ENCODE results near the gene SCD5. TPM values are rescaled to one million over a fixed set of nuclear protein-coding genes. Genes with fewer than 3 reads are reported as not detected.

The SCD5 gene
- total RNA-seq, 2 donors from 2014 or later: 0.52 to 1.9 TPM

DNA sequence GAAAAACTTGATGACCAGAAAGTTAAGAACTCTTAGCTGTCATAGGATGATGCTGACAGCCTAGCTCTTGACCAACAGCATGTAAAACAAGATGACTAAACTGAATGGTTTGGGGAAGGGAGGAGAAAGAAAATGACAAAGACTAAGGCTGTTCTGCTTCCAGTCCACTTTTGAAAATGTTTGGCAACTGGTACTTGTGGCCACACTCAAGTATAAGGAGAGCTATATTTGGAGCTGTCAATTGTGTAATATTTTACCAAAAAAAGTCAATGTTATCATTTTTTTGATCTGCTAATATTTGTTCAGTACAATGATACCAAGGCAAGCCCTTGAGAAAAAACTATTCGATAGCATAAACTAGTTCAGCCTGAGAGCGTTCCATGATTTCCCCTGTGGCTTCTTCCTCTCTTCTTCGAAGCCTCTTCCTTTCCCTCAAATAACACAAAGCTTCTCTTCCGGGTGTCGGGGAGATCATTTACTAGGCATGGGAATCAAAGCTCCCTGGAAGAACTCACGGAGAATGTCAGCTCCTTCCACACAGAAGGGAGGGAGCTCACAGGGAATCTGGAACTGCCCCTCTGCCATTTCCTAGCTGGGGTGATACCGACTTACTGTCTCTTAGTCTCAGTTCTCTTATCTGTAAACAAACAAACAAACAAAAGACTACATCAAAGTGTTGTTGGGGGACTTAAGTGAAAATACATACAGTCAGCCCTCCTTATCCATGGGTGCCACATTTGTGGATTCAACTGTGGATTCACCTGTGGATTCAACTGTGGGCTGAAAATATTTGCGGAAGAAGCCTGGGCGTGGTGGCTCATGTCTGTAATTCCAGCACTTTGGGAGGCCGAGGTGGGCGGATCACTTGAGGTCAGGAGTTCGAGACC is 82.6 kb downstream of the SCD5 start:
- no peaks in the 10 kb centered on the region for H3K9me3 Mint-ChIP-seq
- ATAC-seq (no peak), DNase-seq (ENCODE audit: low spot score in 2 of 2) (no peak)
- no peaks in the 10 kb centered on the region for H3K36me3 Mint-ChIP-seq
- H3K27ac Mint-ChIP-seq: no peak overlapping the region

DNA sequence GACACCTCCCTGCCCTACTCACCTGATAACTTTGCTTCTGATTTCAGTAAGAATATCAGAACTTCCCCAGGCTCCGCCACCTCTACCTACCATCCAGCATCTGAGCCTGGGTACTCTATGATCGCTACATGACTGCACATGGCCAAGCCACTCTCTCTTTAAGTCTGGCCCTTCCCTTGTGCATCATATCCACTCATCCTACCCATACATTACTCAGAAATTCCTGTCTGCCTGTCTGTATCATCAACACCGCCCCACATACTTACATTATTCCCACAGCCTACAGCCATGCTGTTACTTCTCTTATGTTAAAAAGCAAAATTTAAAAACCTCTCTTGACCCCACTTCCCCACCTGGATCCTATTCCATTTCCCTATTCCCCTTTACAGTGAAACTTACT is 84.7 kb downstream of the SCD5 start:
- H3K9me3 Mint-ChIP-seq: no peaks in the 10 kb centered on the region
- no peak overlapping the region for H3K27ac Mint-ChIP-seq
- no peak for DNase-seq (ENCODE audit: low spot score in 2 of 2)
- no peak for ATAC-seq
- H3K36me3 Mint-ChIP-seq: no peaks in the 10 kb centered on the region

DNA sequence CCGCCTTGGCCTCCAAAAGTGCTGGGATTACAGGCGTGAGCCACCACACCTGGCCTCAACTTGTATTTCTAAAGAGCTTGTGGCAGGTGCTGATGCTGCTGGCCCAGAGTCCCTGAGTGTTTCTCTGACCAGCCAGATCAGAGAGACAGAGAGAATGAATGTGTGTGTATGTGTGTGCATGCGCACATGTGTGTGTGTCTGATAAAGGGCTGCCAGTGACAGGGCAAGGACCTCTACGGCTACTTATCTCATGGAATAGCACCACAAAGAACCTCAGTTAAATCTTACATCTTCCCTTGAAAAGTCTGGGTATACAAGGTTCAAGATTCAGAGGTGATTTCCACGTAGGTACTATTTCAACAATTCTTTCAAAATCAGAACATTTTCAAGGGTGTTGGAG is 86.0 kb downstream of the SCD5 start:
- no peak overlapping the region for H3K27ac Mint-ChIP-seq
- ATAC-seq: no peak
- no peak for DNase-seq (ENCODE audit: low spot score in 2 of 2)

DNA sequence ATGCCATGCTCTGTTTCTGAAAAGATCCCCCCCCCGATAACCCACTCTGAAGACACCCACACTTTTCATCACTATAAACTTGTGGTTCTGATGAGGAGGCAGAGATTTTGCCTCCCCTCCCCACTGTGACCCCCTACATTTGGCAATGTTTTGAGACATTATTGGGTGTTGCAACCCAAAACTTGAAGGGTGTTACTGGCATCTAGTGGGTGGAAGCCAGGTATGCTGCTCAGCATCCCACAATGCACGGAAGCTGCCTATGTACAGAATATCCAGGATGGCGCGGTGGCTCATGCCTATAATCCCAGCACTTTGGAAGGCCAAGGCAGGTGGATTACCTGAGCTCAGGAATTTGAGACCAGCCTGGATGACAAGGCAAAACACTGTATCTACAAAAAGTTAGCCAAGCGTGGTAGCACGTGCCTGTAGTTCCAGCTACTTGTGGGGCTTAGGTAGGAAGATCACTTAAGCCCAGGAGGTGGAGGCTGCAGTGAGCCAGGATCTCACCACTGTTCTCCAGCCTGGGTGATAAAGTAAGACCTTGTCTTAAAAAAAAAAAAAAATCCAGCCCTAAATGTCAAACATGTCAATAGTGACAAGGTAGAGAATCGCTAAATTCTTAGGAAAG is 87.3 kb downstream of the SCD5 start:
- H3K9me3 Mint-ChIP-seq: no peaks in the 10 kb centered on the region
- no peak overlapping the region for H3K27ac Mint-ChIP-seq
- ATAC-seq: no peak
- DNase-seq (ENCODE audit: low spot score in 2 of 2): no peak
- H3K36me3 Mint-ChIP-seq: no peaks in the 10 kb centered on the region

More for the DNA sequence above, 86.0 kb downstream of the SCD5 start:
- Mint-ChIP-seq H3K36me3 (no peaks in the 10 kb centered on the region), H3K9me3 (no peaks in the 10 kb centered on the region)

DNA sequence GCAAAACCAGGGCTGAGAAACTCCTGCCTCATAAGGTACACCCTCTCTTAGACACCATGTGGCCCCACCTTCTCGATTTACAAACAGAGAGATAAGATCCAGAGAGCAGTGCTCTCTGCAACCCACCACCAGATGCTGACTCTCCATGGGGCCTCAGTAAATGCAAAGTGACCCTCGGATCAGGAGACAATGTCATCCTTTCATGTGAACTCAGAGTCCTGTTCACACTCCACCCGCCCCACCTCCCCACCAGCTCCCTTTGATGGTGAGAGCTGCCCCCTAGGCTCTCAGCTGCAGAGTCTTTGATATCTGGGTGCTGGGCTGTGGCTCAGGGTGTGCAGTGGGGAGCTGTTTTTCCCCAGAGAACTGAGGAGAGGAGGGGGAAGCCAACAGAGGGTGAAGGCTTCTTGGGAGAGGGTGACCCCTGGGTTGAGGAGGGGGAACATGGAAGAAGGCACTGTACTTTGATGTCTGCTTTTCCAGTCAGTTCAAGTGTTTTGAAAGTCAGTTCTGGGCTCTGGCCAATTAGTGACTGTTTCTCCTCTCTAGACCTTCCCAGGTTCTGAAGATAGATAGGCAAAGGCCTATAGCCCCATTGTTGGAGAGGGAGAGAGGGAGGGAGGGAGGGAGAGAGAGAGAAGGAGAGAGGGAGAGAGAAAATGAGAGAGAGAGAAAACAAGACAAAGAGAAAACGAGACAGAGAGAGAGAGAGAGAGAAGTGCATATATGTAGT is 88.2 kb downstream of the SCD5 start:
- no peak for DNase-seq (ENCODE audit: low spot score in 2 of 2)
- no peak overlapping the region for H3K27ac Mint-ChIP-seq
- H3K9me3 Mint-ChIP-seq: no peaks in the 10 kb centered on the region
- H3K36me3 Mint-ChIP-seq: no peaks in the 10 kb centered on the region
- ATAC-seq: no peak

DNA sequence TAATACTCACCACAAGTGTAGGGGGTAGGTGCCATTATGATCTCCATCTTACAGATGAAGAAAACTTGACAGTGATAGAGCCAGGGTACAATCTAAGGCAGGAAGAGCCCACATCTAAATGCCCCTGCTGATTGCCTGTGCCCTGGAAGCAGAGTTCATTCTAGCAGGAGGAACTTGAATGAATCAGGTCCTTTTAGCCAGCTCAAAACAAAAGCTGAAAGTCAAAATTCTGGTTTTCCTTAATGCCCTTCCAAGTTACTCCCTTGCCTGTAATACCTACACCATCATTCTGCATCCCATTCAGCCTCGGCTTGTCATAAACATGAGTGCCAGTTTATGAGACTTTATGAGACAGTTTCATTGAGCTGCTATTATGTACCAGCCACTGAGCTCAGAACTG is 89.6 kb downstream of the SCD5 start:
- DNase-seq (ENCODE audit: low spot score in 2 of 2) (no peak), ATAC-seq (no peak)
- no peaks in the 10 kb centered on the region for H3K9me3 Mint-ChIP-seq
- H3K36me3 Mint-ChIP-seq: no peaks in the 10 kb centered on the region
- no peak overlapping the region for H3K27ac Mint-ChIP-seq

DNA sequence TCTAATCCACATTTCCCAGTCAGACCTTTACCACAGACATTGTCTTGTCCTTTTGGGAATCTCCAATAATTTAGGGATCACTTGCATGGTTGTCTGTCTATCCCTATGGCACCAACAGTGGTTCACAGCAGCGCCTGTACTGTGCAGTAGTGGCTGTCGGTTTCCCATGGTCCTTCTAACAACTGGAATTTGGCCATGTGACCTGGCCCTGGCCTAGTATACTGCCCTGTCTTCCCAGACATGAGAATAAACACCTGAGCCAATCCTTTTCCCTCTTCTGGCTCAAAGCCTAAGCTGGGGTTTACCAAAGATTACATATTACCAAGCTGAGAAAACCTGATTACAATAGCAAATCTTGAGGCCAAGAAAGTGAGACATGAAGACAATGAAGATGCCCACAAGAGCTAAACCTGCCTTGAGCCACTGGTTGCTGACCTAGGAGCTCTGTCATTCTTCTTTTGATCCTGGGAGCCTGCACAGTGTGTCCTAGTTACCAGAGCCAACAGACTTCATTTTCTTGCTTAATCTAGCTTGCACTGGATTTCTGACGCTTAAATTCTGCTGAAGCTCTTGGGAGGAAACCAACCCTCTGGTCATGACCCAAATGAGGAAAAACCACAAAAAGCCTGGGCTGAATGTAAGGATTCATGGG is 92.1 kb downstream of the SCD5 start:
- no peaks in the 10 kb centered on the region for H3K9me3 Mint-ChIP-seq
- ATAC-seq (no peak), DNase-seq (ENCODE audit: low spot score in 2 of 2) (no peak)
- H3K36me3 Mint-ChIP-seq: no peaks in the 10 kb centered on the region
- no peak overlapping the region for H3K27ac Mint-ChIP-seq

DNA sequence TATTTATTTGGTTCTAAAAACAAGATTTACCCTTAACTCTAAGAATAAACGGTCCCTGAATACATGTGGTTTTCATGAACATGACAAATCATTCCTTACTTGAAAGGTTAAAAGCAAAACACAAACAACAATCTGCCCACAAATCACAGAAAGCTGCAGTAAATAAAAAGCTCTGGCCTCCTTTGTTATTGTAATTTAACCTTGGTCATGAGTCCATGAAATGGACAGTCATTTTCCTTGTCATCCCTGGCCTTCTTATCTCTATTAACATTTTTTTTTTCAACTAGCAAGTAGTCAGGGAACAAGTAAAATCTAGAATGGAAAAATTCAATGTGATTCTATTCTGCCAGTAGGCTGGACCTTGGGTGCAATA is 92.7 kb downstream of the SCD5 start:
- no peak for DNase-seq (ENCODE audit: low spot score in 2 of 2)
- Mint-ChIP-seq H3K9me3 (no peaks in the 10 kb centered on the region), H3K36me3 (no peaks in the 10 kb centered on the region), H3K27ac (no peak overlapping the region)
- no peak for ATAC-seq

DNA sequence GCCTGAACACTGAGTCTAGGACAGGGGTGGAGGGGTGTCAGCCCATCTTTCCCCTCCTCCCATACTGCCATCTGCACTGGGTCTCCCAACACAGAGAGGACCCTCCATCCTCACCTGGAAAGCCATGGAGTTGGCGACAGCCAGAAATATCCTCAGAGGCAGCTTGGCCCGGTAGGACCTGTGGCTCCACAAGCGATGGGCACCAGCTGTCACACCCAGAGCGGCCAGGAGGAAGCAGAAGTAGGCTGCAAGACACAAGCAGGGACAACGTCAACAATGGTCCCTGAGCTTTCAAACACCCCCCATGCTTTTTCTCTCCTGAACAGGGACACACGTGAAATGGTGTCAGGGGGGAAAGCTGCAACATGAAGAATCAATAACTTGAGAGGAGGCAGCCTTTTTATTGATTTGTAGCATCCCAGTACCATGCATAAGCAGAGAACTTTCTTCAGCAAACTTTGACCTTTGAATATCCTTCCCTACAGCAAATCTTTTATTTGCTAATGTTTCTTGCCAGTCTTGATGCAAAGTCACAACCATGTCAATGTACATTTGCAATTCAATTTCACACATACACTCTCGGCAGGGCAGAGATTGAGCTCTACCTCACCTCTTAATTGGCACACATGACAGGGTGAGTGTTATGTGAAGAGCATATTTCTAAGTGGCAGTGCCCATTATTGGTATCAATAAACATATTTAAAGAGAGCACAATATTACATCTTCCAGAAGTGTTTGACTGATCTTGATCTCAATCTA is 93.2 kb downstream of the SCD5 start:
- Mint-ChIP-seq H3K9me3 (no peaks in the 10 kb centered on the region), H3K27ac (no peak overlapping the region), H3K36me3 (no peaks in the 10 kb centered on the region)
- ATAC-seq (no peak), DNase-seq (ENCODE audit: low spot score in 2 of 2) (no peak)

DNA sequence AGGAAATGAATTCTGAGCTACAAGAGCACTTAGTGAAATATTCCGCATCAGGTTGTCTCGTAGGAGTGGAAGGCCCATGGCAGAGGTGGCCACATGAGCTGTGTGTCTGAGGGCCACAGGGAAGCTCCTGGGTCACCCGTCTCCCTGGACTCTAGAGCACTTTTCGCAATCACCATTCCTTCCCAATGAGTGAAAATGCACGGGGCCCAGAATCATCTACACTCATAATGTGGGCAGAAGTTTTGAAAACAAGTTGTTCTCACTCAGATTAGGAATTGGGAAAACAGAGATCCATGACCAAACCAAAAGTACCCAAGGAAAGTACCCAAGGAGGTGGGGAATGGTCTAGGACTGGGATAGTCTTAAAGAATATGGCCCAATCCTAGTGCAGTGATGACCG is 94.4 kb downstream of the SCD5 start:
- Mint-ChIP-seq H3K36me3 (no peaks in the 10 kb centered on the region), H3K9me3 (no peaks in the 10 kb centered on the region), H3K27ac (no peak overlapping the region)
- no peak for ATAC-seq
- no peak for DNase-seq (ENCODE audit: low spot score in 2 of 2)

DNA sequence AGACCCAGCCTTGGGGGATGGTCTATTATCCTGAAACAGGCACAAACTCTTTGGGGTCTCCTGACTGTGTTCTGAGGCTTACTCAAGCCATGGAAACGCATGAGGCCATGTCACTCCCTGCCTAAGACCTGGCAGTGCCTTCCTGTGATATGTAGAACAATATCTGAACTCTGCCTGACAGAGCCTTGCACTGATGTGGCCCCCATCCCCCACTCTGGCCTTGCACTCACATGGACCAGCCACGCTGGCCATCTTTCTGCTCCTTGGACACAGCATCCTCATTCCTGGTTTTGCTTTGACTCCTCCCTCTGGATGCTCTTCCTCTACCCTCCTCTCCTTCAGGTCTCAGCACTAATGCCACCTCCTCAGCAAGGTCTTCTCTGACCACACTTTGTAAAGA is 100.2 kb downstream of the SCD5 start:
- no peak for ATAC-seq
- no peak for DNase-seq (ENCODE audit: low spot score in 2 of 2)
- Mint-ChIP-seq H3K9me3 (no peaks in the 10 kb centered on the region), H3K36me3 (no peaks in the 10 kb centered on the region), H3K27ac (no peak overlapping the region)

DNA sequence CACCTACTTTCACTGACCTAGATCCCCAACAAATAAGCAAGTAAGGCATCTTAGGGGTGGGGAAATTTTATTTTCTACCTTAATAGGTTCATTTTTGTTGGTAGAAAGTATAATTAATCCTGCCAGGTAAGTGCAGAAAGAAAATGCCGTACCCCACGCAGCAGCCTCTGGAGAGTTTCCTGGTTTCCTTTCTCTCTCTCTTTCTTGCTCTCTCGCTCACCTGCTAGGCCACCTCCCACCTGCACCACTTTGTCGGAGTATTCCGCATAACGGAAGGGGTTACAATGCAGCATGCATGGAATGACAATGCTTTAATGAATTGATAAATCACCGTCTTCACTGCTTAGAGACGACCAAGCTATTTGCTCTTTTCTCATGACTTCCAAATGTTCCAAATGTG is 101.0 kb downstream of the SCD5 start:
- Mint-ChIP-seq H3K27ac (no peak overlapping the region), H3K9me3 (no peaks in the 10 kb centered on the region), H3K36me3 (no peaks in the 10 kb centered on the region)
- no peak for DNase-seq (ENCODE audit: low spot score in 2 of 2)
- no peak for ATAC-seq

DNA sequence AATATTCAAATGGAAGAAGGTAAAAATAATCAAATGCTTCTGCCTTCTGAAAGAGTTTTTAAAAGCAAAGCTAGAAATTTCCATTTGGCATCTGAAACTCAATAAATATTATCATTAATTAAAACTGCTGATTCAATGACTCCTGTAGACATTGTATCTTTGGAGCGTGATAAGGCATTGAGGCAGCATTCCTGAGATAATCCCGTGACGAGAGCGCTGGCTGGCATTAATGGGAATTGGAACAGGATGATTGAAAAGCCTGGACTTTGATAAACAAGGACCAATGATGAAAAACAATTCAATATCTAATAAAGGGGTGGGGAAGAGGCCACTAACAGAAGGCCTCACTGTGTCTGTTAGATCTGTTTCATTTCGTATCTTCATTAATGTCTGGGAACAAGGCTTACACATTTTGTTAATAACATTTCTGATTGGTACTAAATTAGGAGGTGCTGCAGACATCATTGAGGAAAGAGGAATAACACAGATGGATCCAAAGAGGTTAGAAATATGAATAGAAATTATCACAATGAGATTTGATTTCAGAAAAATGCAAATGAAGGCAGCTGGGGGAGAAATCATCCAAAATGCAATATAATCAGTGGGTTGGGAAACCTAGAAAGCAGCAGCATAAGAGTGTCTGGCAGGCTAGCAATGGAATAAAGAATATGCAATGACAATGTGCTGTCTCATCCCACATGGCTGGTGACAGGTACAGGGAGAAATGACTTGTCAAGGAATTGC is 102.3 kb downstream of the SCD5 start:
- Mint-ChIP-seq H3K36me3 (no peaks in the 10 kb centered on the region), H3K27ac (no peak overlapping the region), H3K9me3 (no peaks in the 10 kb centered on the region)
- DNase-seq (ENCODE audit: low spot score in 2 of 2): no peak
- no peak for ATAC-seq

DNA sequence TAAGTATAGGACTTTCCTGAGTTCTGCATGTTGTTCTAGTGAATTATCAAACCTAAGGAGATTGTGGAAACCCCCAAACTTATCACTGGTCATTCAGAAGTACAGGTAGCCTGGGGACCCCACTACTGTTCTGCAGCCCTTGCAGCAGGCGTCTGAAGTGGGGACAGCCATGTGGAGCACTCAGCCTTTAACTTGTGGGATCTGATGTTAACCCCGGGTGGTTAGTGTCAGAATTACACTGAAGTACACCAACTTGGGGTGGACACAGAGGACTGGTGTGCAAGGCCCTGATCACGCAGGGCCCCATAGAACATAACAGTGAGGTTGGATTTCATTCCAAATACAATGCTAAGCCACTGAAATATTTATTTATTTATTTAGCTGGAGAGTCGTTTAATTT is 103.7 kb downstream of the SCD5 start:
- DNase-seq (ENCODE audit: low spot score in 2 of 2): no peak
- ATAC-seq: no peak
- H3K36me3 Mint-ChIP-seq: no peaks in the 10 kb centered on the region
- no peaks in the 10 kb centered on the region for H3K9me3 Mint-ChIP-seq
- H3K27ac Mint-ChIP-seq: no peak overlapping the region

DNA sequence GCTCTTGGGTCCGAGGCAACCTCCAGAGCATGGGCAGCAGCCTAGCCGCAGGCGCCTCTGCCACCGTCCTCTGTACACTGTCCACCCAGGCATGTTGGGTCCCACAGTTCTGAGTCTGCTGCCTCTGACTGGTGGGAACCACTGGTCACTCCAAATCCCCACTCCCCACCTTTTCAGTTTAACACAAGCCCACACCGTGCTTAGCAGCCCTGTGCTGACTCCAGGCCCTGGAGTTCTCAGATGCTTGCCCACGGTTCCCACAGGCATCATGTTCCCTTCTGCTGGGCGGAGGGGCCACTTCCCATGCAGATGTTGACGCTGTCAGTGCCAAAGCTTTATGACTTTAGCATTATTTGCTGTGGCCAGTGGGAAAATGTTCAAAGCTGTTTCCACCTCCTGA is 104.5 kb downstream of the SCD5 start:
- DNase-seq (ENCODE audit: low spot score in 2 of 2) (no peak), ATAC-seq (no peak)
- Mint-ChIP-seq H3K9me3 (no peaks in the 10 kb centered on the region), H3K36me3 (no peaks in the 10 kb centered on the region), H3K27ac (no peak overlapping the region)
